ENCODE results near the gene HLA-DPA1. TPM values are rescaled to one million over a fixed set of nuclear protein-coding genes. Genes with fewer than 3 reads are reported as not detected.
A peak's percentile ranks its signal among the peaks of the same experiment; 100 is the strongest.

The HLA-DPA1 gene
- polyA plus RNA-seq, 2 donors: 7.8 to 27.2 TPM

DNA sequence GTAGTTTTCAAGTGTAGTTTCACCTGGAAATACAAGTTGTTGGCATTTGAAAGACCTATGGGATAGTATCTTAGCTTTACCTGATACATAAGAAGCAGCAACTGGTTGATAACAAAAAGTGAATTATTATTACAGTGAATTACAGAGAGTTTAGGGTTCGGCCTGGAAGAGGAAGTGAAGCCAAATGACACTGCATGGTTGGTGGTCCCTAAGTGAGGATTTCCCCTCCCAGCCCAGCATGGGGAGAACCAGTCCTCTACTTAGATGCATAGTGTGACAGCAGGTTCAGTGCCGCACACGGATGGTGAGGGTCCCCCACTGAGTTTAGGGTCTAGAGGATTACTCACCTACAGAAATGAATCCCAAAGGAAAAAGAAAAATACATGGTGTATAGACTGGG, 20.4 kb upstream of the HLA-DPA1 start:
- H3K36me3 ChIP-seq (ENCODE audit: control insufficient read depth in 2 of 2, insufficient read depth in 2 of 2, low read length in 1 of 2): no peaks in the 10 kb centered on the region
- H3K27ac ChIP-seq (ENCODE audit: low read depth in 2 of 2, low read length in 1 of 2): no peak overlapping the region
- no peaks in the 10 kb centered on the region for H3K27me3 ChIP-seq (ENCODE audit: control insufficient read depth in 1 of 2, insufficient read depth in 2 of 2, low read length in 2 of 2)
- no peak overlapping the region for H3K4me3 ChIP-seq (ENCODE audit: low read depth in 1 of 2, low read length in 2 of 2)
- 61 to 81% methylated on average over 3 of the region's 3 CpGs for WGBS, 2 donors
- no peaks in the 10 kb centered on the region for H3K9me3 ChIP-seq (ENCODE audit: control insufficient read depth in 2 of 2, insufficient read depth in 1 of 2, low read depth in 1 of 2, low read length in 1 of 2)
- H3K4me1 ChIP-seq (ENCODE audit: control insufficient read depth in 2 of 2, insufficient read depth in 2 of 2, low read length in 1 of 2): no peaks in the 10 kb centered on the region

DNA sequence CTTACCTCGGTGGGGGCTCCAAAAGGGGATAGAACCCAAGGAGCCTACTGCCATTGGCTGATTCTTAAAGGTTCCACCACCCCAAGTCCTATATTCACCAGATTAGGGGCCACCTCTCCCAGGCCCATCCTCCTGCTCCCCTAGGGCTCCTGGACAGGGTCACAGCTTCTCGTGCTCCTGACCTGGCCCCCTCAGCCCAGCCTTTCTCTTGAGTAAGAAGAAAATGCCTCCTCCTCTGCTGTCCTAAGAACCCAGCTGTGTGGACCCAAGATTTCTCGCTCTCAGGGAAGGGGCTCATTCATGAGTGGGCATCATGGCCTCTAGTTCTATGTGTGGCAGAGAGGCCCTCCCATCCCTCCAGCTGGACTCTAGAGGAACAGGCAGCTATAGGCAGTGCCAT, 18.9 kb upstream of the HLA-DPA1 start:
- H3K27me3 ChIP-seq (ENCODE audit: control insufficient read depth in 1 of 2, insufficient read depth in 2 of 2, low read length in 2 of 2): no peaks in the 10 kb centered on the region
- H3K4me1 ChIP-seq (ENCODE audit: control insufficient read depth in 2 of 2, insufficient read depth in 2 of 2, low read length in 1 of 2): no peaks in the 10 kb centered on the region
- no peak overlapping the region for H3K27ac ChIP-seq (ENCODE audit: low read depth in 2 of 2, low read length in 1 of 2)
- no peaks in the 10 kb centered on the region for H3K36me3 ChIP-seq (ENCODE audit: control insufficient read depth in 2 of 2, insufficient read depth in 2 of 2, low read length in 1 of 2)
- 90 to 95% methylated on average over 3 of the region's 3 CpGs for WGBS, 2 donors
- H3K9me3 ChIP-seq (ENCODE audit: control insufficient read depth in 2 of 2, insufficient read depth in 1 of 2, low read depth in 1 of 2, low read length in 1 of 2): no peaks in the 10 kb centered on the region
- no peak overlapping the region for H3K4me3 ChIP-seq (ENCODE audit: low read depth in 1 of 2, low read length in 2 of 2)

DNA sequence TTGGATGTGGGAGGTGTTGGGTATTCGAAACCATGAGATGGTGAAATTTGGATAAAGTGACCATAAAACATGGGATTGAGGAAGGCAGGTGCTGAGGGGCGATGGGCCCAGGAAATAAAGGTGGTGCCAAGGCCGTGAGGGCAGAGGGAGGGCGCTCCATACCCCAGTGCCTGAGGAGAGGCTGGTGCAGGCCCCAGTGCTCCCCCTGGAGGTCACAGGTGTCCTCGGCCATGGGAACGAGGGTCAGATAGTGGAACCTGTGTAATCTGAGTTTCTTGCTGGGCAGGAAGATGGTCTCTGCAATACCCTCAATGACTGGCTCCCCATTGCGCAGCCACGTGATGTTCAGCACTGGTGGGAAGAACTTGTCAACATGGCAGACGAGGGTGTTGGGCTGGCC, 18.5 kb upstream of the HLA-DPA1 start:
- Histone ChIP-seq H3K9me3 (ENCODE audit: control insufficient read depth in 2 of 2, insufficient read depth in 1 of 2, low read depth in 1 of 2, low read length in 1 of 2) (no peaks in the 10 kb centered on the region), H3K4me1 (ENCODE audit: control insufficient read depth in 2 of 2, insufficient read depth in 2 of 2, low read length in 1 of 2) (no peaks in the 10 kb centered on the region), H3K27me3 (ENCODE audit: control insufficient read depth in 1 of 2, insufficient read depth in 2 of 2, low read length in 2 of 2) (no peaks in the 10 kb centered on the region), H3K4me3 (ENCODE audit: low read depth in 1 of 2, low read length in 2 of 2) (no peak overlapping the region), H3K27ac (ENCODE audit: low read depth in 2 of 2, low read length in 1 of 2) (no peak overlapping the region), H3K36me3 (ENCODE audit: control insufficient read depth in 2 of 2, insufficient read depth in 2 of 2, low read length in 1 of 2) (no peaks in the 10 kb centered on the region)
- 39 to 48% methylated on average over 9 of the region's 9 CpGs for WGBS, 2 donors

DNA sequence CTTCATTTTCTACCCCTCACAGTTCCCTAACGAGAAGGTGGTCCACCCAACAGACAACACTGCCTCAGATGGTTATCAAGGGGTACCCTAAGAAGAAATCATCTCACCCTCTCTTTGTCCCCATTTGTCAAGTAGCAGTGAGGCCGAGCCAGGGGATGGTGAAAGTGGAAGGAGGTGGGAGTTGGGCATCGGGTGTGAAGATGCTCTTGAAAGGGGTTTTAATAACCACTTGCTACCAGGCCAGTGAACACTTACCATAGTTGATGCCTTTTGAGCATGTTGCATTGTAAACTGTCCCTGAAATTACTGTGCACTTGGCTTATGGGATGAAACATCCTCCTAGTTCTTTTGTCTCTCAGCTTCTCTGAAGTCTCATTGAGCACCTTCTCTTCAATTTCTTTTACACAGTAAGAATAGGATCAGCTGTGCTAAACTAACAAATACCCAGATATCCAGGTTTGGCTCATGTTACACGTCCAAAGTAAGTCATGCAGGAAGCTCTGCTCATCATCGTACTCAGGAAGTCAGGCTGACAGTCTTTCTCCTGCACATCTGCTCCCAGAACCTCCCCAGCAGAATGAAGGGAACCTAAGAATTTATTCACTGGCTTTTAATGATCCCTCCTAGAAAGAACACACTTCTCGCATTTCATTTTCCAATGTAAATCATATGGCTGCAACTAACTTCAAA, 15.6 kb upstream of the HLA-DPA1 start:
- Histone ChIP-seq H3K4me1 (ENCODE audit: control insufficient read depth in 2 of 2, insufficient read depth in 2 of 2, low read length in 1 of 2) (no peaks in the 10 kb centered on the region), H3K9me3 (ENCODE audit: control insufficient read depth in 2 of 2, insufficient read depth in 1 of 2, low read depth in 1 of 2, low read length in 1 of 2) (no peaks in the 10 kb centered on the region), H3K27ac (ENCODE audit: low read depth in 2 of 2, low read length in 1 of 2) (no peak overlapping the region), H3K27me3 (ENCODE audit: control insufficient read depth in 1 of 2, insufficient read depth in 2 of 2, low read length in 2 of 2) (no peaks in the 10 kb centered on the region), H3K4me3 (ENCODE audit: low read depth in 1 of 2, low read length in 2 of 2) (no peak overlapping the region), H3K36me3 (ENCODE audit: control insufficient read depth in 2 of 2, insufficient read depth in 2 of 2, low read length in 1 of 2) (no peaks in the 10 kb centered on the region)
- WGBS, 2 donors: 42 to 53% methylated on average over 6 of the region's 6 CpGs

DNA sequence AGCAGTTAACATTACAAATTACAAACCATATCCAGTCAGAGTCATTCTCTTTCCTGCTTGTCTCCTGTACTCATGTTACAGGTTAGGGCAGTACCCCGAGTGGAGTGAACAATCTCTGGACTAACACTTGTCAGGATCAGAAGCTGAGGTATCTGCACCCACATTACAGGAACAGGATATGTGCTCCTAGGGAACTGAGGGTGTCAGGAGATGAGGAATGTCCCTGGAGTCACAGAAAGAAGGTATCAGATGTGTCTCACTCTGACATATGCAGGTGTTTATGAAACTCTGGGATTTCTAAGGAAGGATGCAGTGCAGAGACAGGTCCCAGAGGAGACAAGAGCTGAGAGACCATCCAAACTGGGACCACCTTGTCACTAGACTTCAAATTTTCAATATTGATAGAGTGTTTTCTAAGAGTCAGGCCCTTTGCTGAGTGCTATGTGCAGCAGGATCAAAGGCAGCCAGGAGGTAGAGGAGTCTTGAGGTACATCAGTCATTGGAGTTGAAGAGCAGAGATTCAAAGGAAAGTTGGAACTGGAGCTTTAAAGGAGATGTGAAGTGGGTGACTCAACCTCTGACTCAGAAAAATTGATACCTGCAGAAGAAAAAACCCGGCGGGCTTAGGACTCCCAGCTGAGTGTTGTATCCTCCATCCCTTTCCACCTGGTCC, 14.9 kb upstream of the HLA-DPA1 start:
- H3K36me3 ChIP-seq (ENCODE audit: control insufficient read depth in 2 of 2, insufficient read depth in 2 of 2, low read length in 1 of 2): no peaks in the 10 kb centered on the region
- H3K4me1 ChIP-seq (ENCODE audit: control insufficient read depth in 2 of 2, insufficient read depth in 2 of 2, low read length in 1 of 2): no peaks in the 10 kb centered on the region
- H3K4me3 ChIP-seq (ENCODE audit: low read depth in 1 of 2, low read length in 2 of 2): no peak overlapping the region
- no peaks in the 10 kb centered on the region for H3K27me3 ChIP-seq (ENCODE audit: control insufficient read depth in 1 of 2, insufficient read depth in 2 of 2, low read length in 2 of 2)
- 48 to 62% methylated on average over 3 of the region's 3 CpGs for WGBS, 2 donors
- H3K27ac ChIP-seq (ENCODE audit: low read depth in 2 of 2, low read length in 1 of 2): no peak overlapping the region
- H3K9me3 ChIP-seq (ENCODE audit: control insufficient read depth in 2 of 2, insufficient read depth in 1 of 2, low read depth in 1 of 2, low read length in 1 of 2): no peaks in the 10 kb centered on the region

DNA sequence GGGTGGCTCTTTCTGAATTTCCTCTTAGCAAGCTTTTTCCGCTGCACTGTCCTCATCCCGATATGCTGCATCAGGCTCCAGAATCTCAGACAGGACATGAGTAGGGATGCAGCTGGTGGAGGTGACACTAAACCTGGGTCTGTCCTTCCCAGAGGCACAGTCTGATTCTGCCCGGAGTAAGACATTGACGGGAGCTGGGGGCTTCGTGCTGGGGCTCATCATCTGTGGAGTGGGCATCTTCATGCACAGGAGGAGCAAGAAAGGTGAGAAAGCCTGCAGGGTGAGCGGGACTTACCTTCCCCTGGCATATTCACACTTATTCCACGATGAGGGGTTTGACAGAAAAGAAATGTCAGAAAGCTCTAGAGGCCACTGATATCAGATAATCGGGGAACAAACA, 12.2 kb upstream of the HLA-DPA1 start:
- H3K36me3 ChIP-seq (ENCODE audit: control insufficient read depth in 2 of 2, insufficient read depth in 2 of 2, low read length in 1 of 2): no peaks in the 10 kb centered on the region
- 62 to 87% methylated on average over 8 of the region's 8 CpGs for WGBS, 2 donors
- no peak overlapping the region for H3K4me3 ChIP-seq (ENCODE audit: low read depth in 1 of 2, low read length in 2 of 2)
- no peak overlapping the region for H3K27ac ChIP-seq (ENCODE audit: low read depth in 2 of 2, low read length in 1 of 2)
- H3K9me3 ChIP-seq (ENCODE audit: control insufficient read depth in 2 of 2, insufficient read depth in 1 of 2, low read depth in 1 of 2, low read length in 1 of 2): no peaks in the 10 kb centered on the region
- H3K27me3 ChIP-seq (ENCODE audit: control insufficient read depth in 1 of 2, insufficient read depth in 2 of 2, low read length in 2 of 2): no peaks in the 10 kb centered on the region
- peaks cover 0 to 2% of the 10 kb centered on the region in 2 donors for H3K4me1 ChIP-seq (ENCODE audit: control insufficient read depth in 2 of 2, insufficient read depth in 2 of 2, low read length in 1 of 2)

DNA sequence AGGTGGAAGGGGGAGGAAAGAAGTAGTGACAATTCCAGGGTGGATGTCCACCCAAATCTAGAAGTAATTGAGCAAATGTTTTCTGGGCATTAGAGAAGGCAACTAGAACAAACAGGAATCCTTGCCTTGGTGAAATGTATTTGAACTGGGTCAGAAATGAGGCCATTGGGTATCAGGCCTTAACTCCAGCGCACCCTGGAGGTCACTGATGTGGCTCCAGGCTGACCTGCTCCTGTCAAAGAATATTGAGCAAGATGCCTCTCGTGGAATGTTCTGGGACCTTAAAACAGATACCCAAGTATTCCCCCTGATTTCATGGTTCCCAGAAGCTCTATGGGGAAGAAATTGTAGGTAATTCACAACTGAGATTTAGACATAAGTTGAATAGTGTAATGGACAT, 9.3 kb upstream of the HLA-DPA1 start:
- no peak overlapping the region for H3K27ac ChIP-seq (ENCODE audit: low read depth in 2 of 2, low read length in 1 of 2)

DNA sequence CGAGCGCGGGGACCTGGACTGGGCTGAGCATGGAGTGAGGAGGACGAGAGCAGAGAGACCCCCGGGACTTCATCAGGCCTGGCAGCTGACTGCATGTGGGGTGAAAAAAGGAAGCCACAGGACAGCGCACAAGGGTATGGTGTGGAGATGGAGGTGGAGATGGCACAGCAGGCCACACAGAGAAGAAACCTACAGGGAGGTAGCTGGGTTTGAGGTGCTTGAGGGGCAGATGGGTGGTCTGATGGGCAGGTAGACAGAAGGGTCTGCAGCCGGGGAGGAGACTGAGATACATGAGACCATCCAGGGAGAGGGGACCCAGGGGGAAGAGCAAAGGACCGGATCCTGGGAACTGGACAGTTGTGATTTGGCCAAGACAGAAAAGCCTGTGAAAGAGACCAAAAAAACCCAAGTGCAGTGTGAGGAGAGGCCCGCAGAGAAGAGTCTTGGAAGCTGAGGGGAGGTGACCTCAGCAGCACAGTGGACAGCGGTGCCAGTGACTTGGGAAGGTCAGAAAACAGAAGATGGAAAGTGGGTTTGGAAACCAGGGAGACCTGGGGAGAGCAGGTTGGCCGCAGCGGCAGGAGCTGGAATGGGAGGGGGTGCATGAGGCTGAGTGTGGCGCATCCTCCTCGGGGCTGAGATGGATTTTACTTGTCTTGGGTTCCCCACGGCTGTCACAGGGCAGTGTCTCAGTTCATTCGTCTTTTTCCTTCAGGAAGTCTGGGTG, 7.8 kb upstream of the HLA-DPA1 start:
- peak overlapping the region; percentile 43 to 50 for H3K4me3 ChIP-seq (ENCODE audit: low read depth in 1 of 2, low read length in 2 of 2)
- 56 to 73% methylated on average over 16 of the region's 16 CpGs for WGBS, 2 donors
- H3K27ac ChIP-seq (ENCODE audit: low read depth in 2 of 2, low read length in 1 of 2): peak overlapping the region; percentile 61 to 67
- no peaks in the 10 kb centered on the region for H3K27me3 ChIP-seq (ENCODE audit: control insufficient read depth in 1 of 2, insufficient read depth in 2 of 2, low read length in 2 of 2)
- H3K9me3 ChIP-seq (ENCODE audit: control insufficient read depth in 2 of 2, insufficient read depth in 1 of 2, low read depth in 1 of 2, low read length in 1 of 2): no peaks in the 10 kb centered on the region
- H3K4me1 ChIP-seq (ENCODE audit: control insufficient read depth in 2 of 2, insufficient read depth in 2 of 2, low read length in 1 of 2): peaks cover 0 to 5% of the 10 kb centered on the region in 2 donors
- no peaks in the 10 kb centered on the region for H3K36me3 ChIP-seq (ENCODE audit: control insufficient read depth in 2 of 2, insufficient read depth in 2 of 2, low read length in 1 of 2)

More for the DNA sequence above, 9.3 kb upstream of the HLA-DPA1 start:
- Histone ChIP-seq H3K27me3 (ENCODE audit: control insufficient read depth in 1 of 2, insufficient read depth in 2 of 2, low read length in 2 of 2) (no peaks in the 10 kb centered on the region), H3K4me1 (ENCODE audit: control insufficient read depth in 2 of 2, insufficient read depth in 2 of 2, low read length in 1 of 2) (peaks cover 0 to 5% of the 10 kb centered on the region in 2 donors), H3K36me3 (ENCODE audit: control insufficient read depth in 2 of 2, insufficient read depth in 2 of 2, low read length in 1 of 2) (no peaks in the 10 kb centered on the region), H3K9me3 (ENCODE audit: control insufficient read depth in 2 of 2, insufficient read depth in 1 of 2, low read depth in 1 of 2, low read length in 1 of 2) (no peaks in the 10 kb centered on the region), H3K4me3 (ENCODE audit: low read depth in 1 of 2, low read length in 2 of 2) (no peak overlapping the region)
- 42 to 50% methylated on average over 2 of the region's 2 CpGs for WGBS, 2 donors

DNA sequence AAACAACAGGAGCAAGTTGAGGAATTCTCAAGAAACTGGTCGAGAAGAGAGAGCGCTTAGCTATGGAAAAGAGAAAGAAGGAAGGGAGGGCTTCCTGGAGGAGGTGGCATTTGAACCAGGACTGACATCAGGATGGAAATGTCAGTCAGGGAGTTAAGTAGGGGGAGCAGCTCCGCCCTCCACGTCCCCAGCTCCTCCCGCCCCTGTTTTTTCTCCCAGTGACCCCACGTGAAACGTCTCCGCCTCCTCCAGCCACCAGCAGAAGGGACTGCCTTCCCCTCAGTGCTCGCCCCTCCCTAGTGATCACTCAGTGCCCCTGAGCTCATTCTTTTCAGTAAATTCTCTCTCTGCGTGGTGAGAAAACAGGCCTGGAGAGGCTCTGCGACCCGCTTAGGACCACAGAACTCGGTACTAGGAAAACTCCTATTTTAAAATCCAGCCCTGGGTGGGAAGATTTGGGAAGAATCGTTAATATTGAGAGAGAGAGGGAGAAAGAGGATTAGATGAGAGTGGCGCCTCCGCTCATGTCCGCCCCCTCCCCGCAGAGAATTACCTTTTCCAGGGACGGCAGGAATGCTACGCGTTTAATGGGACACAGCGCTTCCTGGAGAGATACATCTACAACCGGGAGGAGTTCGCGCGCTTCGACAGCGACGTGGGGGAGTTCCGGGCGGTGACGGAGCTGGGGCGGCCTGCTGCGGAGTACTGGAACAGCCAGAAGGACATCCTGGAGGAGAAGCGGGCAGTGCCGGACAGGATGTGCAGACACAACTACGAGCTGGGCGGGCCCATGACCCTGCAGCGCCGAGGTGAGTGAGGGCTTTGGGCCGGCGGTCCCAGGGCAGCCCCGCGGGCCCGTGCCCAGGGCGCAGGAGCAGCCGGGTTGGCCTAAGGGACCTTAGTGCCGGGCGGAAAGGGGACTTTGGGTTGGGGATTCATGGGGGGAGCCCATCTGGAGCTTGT, 7.0 kb upstream of the HLA-DPA1 start:
- Histone ChIP-seq H3K9me3 (ENCODE audit: control insufficient read depth in 2 of 2, insufficient read depth in 1 of 2, low read depth in 1 of 2, low read length in 1 of 2) (no peaks in the 10 kb centered on the region), H3K27ac (ENCODE audit: low read depth in 2 of 2, low read length in 1 of 2) (peak overlapping the region; percentile 67 to 80), H3K27me3 (ENCODE audit: control insufficient read depth in 1 of 2, insufficient read depth in 2 of 2, low read length in 2 of 2) (no peaks in the 10 kb centered on the region), H3K4me3 (ENCODE audit: low read depth in 1 of 2, low read length in 2 of 2) (peak overlapping the region; percentile 43 to 50), H3K4me1 (ENCODE audit: control insufficient read depth in 2 of 2, insufficient read depth in 2 of 2, low read length in 1 of 2) (peaks cover 0 to 5% of the 10 kb centered on the region in 2 donors), H3K36me3 (ENCODE audit: control insufficient read depth in 2 of 2, insufficient read depth in 2 of 2, low read length in 1 of 2) (no peaks in the 10 kb centered on the region)
- 16 to 19% methylated on average over 47 to 49 of the region's 49 CpGs for WGBS, 2 donors
